Activated naive CD4-positive, alpha-beta T cell treated with anti-CD3 and anti-CD28 coated beads, Interleukin-2, amount 50 U/mL, for 16 hours (primary cell): Measurements from ENCODE around the gene MSANTD3.
"Not testable (repeated sequence)": the region's sequence is repeated elsewhere in the genome, so short reads cannot be mapped to it uniquely, and the experiment has no call there.

Experiments used
- DNase-seq: peaks from one replicate; pipeline ENCODE4 v3.0.0-alpha.2; 2020

MSANTD3 gene

DNA sequence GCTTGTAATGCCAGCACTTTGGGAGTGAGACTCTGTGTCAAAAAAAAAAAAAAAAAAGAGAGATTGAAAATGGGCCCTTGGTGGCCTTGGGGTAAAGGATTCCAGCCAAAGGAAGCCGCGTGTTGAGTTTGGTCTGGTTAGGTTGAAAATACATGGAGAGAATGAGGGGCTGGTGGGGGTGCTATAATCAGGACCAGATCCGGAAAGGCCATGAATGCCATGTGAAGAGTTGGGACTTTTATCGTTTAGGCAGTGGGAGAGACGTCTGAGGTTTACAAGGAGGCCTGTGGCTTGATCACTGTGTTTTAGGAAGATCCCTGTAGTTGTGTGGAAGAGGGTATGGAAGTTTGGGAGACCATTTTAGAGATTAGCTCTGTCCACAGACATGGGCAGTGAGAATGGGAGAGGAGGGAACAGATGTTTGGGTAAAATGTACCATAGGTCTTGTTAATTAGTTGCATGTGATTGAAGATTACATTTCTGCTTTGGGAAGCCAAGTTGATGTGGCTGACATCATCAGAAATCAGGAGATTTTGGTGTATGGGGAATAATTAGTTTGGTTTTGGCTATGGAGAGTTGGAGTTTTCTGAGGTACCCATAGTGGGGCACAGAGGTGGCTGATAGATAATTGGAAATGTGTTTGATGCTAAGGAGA, 3.5 kb downstream of the MSANTD3 start:
- no peak for DNase-seq

GRCh38 chr9:100431886-100432285, 4.9 kb downstream of the MSANTD3 start:
- DNase-seq, result no peak

- no peak for DNase-seq
Observed at GRCh38 chr9:100432736-100433135, 5.8 kb downstream of the MSANTD3 start.

DNA sequence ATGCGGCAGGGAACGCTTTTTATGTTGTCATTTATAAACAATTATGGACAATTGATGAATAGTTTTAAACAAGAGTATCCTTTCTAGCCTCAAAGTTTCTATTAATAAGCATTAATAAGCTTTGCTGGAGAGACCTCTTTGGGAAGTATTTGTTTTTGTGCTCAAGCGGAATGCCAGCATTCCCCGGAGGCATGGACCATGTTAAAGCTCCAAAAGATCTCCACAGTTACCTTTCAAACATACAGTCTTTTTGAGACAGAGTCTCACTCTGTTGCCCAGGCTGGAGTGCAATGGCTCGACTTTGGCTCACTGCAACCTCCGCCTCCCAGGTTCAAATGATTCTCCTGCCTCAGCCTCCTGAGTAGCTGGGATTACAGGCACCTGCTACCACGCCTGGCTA, 9.6 kb downstream of the MSANTD3 start:
- no peak for DNase-seq

DNA sequence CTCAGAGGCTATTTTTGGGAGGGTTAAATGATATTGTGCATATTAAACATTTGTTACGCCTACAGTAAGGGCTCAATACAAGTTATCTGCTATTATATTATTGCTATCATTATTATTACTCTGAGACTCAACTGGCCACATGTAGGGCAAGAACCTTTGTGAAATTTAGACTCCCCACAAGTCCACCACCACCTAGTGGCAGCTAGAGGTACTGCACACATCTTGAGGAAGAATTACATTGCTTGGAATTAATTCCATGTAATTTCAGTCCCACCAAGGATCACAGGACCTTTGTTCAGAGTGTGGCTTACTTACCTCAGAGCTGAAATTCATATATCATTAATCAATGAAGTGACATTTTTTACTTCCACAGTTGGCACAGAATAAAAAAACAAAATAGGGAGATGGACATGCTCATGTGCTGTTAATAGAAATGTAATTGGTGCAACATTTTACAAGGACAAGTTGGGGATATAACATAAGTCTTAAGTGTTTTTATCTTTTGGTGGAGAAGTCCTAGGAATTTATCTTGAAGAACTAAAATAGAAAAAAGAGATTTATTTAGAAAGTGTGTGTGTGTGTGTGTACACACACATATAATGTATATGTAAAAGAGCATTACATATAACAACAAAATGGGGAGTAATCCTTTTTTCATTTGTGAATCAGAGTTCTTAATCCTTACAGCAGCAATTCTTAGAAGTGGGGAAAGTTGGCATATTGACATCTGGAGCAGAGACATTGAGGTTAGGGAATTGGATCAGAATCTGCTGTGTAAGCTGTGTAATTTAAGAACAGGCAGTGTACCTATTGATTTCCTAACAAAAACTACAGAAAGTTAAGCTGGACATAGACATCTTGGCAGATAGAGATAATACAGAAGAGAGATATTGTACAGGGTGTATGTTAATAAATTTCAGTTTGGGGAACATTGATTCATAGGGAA, 11.2 kb downstream of the MSANTD3 start:
- peak; percentile 65 for DNase-seq

DNA sequence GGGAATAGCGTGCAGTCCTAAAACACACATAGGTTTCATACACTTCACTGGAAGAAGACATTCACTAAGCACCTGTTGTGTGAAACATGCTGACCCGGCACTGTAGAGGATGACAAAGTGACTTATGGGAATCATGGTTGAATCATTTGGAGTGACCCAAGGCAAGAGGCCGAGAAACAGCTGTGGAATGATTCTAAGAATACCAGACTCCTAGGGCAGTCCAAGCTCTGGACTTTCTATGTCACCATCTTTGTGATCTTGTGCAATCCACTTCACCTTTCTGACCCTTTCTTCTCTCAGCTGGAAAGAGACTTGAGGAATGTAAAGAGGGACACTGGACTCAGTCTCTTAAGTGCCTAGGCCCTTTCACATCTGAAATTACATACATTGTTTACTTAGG, 13.1 kb downstream of the MSANTD3 start:
- no peak for DNase-seq

DNA sequence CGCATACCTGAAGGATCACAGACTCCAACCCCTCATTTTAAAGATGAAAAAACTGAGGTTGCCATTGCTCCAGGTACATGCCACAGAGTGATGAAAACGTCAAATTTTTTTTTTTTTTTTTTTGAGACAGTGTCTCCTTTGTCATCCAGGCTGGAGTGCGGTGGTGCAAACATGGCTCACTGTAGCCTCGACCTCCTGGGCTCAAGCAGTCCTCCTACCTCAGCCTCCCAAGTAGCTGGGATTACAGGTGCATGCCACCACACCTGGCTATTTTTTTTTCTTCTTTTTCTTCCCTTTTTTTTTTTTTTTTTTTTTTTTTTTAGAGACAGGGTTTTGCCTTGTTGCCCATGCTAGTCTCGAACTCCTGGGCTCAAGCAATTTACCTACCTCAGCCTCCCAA, 13.5 kb downstream of the MSANTD3 start:
- DNase-seq, result not testable (repeated sequence)

DNA sequence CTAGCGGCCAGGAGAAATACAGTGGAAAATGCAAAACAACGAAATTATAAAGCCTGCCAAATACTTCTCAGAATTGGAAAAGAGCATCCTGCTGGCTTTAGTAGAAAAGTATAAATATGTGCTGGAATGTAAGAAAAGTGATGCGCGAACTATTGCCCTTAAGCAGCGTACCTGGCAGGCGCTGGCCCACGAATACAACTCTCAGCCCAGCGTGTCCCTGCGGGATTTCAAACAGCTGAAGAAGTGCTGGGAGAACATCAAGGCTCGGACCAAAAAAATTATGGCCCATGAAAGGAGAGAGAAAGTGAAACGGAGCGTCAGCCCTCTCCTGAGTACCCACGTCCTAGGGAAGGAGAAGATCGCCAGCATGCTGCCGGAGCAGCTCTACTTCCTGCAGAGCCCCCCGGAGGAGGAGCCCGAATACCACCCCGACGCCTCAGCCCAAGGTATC, 15.0 kb downstream of the MSANTD3 start:
- DNase-seq, result no peak

DNA sequence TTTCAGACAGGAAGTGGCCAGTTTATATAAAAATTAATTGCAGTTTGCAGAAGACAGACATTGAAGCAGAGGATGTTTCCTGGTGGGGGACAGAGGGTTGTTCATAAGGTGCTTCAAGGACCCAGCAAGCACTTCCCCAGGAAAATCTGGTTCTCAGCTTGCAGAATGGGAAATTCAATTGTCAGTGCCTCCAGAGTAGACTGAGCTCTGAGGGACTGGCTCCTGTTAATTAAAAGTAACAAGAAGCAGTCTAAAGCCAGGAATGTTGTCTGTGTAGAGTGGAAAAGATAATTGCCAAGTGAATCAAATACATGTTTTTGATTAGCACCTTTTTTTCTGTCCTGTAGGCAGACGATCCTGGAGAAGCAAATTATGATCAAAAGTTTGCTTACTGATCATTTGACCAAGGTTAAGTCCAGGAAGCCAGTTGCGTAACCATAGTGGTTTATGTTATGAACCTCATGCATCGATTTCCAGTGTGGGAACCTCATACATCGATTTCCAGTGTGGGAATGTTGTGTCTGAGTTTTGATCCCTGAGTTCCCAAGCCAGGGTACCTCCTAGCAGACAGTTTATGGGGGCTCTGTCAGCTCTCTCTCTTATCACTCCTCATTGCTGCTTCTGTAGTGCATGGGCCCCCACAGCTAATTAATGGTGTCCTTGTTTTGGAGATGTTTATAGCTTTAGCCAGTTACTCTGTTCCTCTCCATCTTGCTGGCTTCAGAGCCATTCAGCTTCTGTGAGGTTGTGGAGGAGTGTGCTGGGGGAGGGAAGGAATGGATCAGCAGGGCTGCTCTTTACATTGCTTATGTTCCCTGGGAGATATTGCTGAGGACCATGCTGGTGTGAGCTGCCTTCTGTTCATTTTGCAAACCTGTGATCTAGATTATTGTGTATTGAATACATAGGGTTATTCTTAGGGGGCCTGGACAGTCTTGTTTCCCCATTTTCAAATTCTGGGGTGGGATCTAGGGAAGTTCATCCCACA, 17.1 kb downstream of the MSANTD3 start:
- DNase-seq, result no peak

GRCh38 chr9:100445161-100445902, 18.4 kb downstream of the MSANTD3 start:
- DNase-seq, result no peak

GRCh38 chr9:100445903-100446549, 19.1 kb downstream of the MSANTD3 start:
- DNase-seq, result no peak

GRCh38 chr9:100447041-100447440, 20.1 kb downstream of the MSANTD3 start:
- no peak for DNase-seq

DNA sequence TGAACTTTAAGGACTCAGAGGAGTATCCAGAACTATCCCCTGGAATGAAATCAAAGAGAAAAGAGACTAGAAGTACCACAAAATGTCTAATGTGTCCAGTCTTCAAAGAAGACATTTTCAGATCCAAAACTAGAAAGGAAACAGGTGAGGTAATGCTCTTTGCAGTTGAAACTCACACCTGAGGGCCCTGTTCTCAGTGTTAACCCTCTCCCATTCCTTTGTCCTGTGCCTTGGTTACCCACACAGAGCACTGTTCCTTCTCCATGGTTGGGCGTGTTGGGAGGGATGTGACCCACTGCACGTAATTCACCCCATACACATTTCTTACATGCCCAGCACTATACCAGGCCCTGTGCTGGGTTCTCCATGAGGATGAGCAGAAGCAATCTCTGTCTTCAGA, 21.3 kb downstream of the MSANTD3 start:
- DNase-seq, result no peak

DNA sequence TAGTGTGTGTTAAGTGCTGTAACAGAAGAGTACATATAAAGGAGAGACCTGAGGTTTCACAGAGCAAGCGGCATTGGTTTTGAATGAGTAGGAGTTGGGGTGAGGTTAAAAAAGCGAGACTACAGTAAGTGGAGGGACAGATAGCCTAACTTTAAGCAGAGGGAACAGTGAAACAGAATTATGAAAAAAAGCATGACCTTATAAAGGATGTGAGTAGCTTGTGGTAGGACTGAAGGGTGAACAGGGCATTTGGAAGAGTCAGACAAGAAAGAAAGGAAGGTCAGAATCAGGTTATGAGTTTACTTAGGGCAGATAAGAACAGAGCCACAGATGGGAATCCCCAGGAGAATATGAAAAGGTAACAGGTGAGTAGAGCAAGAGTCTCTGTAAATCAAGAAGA, 22.5 kb downstream of the MSANTD3 start:
- DNase-seq, result no peak

DNA sequence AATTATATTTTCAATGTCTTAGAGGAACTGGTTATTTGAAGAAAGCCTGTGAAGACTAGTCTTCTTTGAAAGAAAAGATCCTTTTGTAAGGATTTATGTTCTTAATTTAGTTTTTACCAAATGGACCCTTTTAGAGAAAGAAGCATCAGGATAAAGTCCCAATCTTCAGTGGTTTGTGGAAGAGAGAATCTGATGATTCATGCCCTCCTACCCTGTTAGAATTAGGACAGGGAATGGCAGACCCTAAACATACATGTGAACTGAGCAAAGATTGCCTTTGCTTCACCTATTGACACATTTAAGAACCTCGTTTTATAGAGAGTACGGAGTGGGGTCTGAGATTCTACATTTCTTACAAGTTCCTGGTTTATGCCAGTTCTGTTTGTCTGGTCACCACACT, 26.0 kb downstream of the MSANTD3 start:
- DNase-seq, result no peak

- DNase-seq, result no peak
Observed at GRCh38 chr9:100455470-100455869, 28.5 kb downstream of the MSANTD3 start.

DNA sequence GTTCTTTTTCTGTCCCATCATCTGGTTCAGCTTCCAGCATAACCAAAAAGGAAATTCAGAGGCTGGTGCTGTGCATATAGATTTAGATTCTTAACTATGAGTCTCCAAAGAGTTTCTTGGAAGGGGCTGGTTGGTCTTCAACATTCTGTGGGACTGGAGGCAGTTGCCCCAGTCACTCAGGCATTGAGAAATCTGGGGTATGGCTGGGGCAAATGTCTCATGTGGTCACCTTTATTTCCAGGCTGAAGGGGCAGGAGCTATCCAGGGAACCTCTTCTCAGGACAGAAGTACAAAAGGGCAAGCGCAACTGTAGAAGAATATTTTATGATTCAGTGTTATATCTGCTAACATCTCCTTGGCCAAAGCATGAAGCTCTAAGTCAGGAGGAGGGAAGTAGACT, 30.6 kb downstream of the MSANTD3 start:
- no peak for DNase-seq

DNA sequence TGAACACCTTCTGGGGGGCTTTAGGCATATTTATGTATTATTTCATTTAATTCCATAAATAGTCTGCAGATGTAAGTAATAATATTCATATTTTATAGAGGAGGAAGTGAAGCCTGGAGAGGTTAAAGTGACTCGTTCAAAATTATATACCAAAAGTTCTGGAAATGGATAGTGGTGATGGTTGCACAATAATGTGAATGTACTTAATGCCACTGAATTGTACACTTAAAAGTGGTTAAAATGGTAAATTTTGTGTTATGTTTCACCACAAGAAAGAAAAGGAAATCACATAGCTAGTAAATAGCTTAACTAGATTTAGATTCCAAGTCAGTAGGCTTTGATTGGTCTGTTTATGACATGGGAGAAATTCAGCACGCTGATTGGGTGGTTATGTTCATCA, 33.0 kb downstream of the MSANTD3 start:
- no peak for DNase-seq

DNA sequence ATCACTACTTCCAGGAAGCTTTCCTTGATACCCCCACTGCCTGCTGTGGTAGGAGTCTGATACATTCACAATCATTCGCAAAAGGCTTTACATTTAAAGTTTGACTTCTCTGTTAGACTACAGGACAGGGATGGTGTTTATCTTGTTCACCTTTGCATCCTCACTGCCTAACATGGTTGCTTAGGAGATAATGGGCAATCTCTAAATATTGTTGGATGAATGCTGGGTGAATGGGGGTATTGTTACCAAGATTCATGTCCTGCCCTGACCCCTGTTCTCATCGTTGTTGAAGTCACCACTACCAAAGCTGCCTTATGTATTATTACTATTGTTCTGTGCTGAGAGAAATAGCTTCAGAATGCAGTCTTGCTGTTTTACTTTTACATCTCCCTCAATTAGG, 38.3 kb downstream of the MSANTD3 start:
- DNase-seq, result no peak

- no peak for DNase-seq
Observed at GRCh38 chr9:100465761-100466160, 38.8 kb downstream of the MSANTD3 start.

- DNase-seq, result no peak
Observed at GRCh38 chr9:100466171-100466828, 39.4 kb downstream of the MSANTD3 start.
